SK-N-SH treated with all-trans-retinoic acid at 6 μM for 48 hours (cell line): Measurements from ENCODE around the gene FMNL1.

ENCODE experiments used
- ATAC-seq: fragments of 200-7000 bp; cut with Tn5 transposase; 3 replicates; pipeline ENCODE4 v1.9.1; 2020; ENCODE audit warnings: mild to moderate bottlenecking, moderate library complexity
- ESRRG ChIP-seq: fragments of 250-450 bp; sonication (Bioruptor Pico); IDR thresholded peaks from 2 replicates; pipeline ENCODE4 v1.6.1; 2021; ENCODE audit warnings: mild to moderate bottlenecking
- ISL1 ChIP-seq: fragments of 250-450 bp; sonication (Bioruptor Pico); IDR thresholded peaks from 2 replicates; pipeline ENCODE4 v2.1.2; 2022; ENCODE audit warnings: mild to moderate bottlenecking, moderate library complexity
- POU6F1 ChIP-seq: fragments of 250-450 bp; sonication (Bioruptor Pico); IDR thresholded peaks from 2 replicates; pipeline ENCODE4 v1.8.0; 2021; ENCODE audit warnings: low read depth, mild to moderate bottlenecking, moderate library complexity, borderline replicate concordance
- PPARA ChIP-seq: fragments of 250-450 bp; sonication (Bioruptor Pico); IDR thresholded peaks from 2 replicates; pipeline ENCODE4 v1.5.0; 2020; ENCODE audit warnings: mild to moderate bottlenecking, borderline replicate concordance
- RARB ChIP-seq: fragments of 250-450 bp; sonication (Bioruptor Pico); IDR thresholded peaks from 2 replicates; pipeline ENCODE4 v1.8.0; 2021; ENCODE audit warnings: mild to moderate bottlenecking, moderate library complexity
- TCF4 ChIP-seq: fragments of 250-450 bp; sonication (Bioruptor Pico); IDR thresholded peaks from 2 replicates; pipeline ENCODE4 v1.8.0; 2021; ENCODE audit warnings: mild to moderate bottlenecking, moderate library complexity, borderline replicate concordance
- TSHZ2 ChIP-seq: fragments of 250-450 bp; sonication (Bioruptor Pico); IDR thresholded peaks from 2 replicates; pipeline ENCODE4 v1.5.0; 2020; ENCODE audit warnings: mild to moderate bottlenecking, moderate library complexity
- ZFP30 ChIP-seq: fragments of 450-650 bp; formaldehyde crosslinking; IDR thresholded peaks from 2 replicates; pipeline ENCODE4 v1.5.0; 2022; ENCODE audit warnings: mild to moderate bottlenecking, moderate library complexity
- ZNF70 ChIP-seq: fragments of 450-650 bp; formaldehyde crosslinking; IDR thresholded peaks from 2 replicates; pipeline ENCODE4 v1.5.0; 2020; ENCODE audit warnings: mild to moderate bottlenecking, moderate library complexity
- ZNF8 ChIP-seq: fragments of 450-650 bp; formaldehyde crosslinking; IDR thresholded peaks from 2 replicates; pipeline ENCODE4 v1.5.0; 2020; ENCODE audit warnings: mild to moderate bottlenecking, moderate library complexity

FMNL1 gene

GRCh38 chr17:45296003-45296832 lies 74.5 kb downstream of the FMNL1 start (continued):
- TF ChIP-seq RARB: no peak
- TF ChIP-seq ESRRG (CRISPR knock-in tag): no peak
- TF ChIP-seq ZNF8: no peak
- no peak for TF ChIP-seq ZNF70 (CRISPR knock-in tag)

GRCh38 chr17:45296833-45297124 lies 75.1 kb downstream of the FMNL1 start:
- ATAC-seq: no peak
- no peak for TF ChIP-seq TSHZ2 (CRISPR knock-in tag)
- TF ChIP-seq TCF4 (CRISPR knock-in tag): no peak
- TF ChIP-seq PPARA (CRISPR knock-in tag): no peak
- no peak for TF ChIP-seq ZFP30 (CRISPR knock-in tag)
- no peak for TF ChIP-seq POU6F1 (CRISPR knock-in tag)
- 0 out of 2 replicates have a peak, but pooled peaks have one; percentile 6 for TF ChIP-seq ISL1 (CRISPR knock-in tag)
